ENCODE measurements around the gene AP4S1. TPM values are rescaled to one million over a fixed set of nuclear protein-coding genes. Genes with fewer than 3 reads are reported as not detected.
A peak's percentile ranks its signal among the peaks of the same experiment; 100 is the strongest.
"Not testable (repeated sequence)": the region's sequence is repeated elsewhere in the genome, so short reads cannot be mapped to it uniquely, and the experiment has no call there.

Gene AP4S1
- total RNA-seq, 2 donors from 2014 or later, result 11.7 to 14.0 TPM

- DNase-seq (no peak), ATAC-seq (no peak)
- H3K27ac Mint-ChIP-seq, result no peak overlapping the region
- H3K4me1 Mint-ChIP-seq, result peaks cover 21% of the 10 kb centered on the region
- H3K27me3 Mint-ChIP-seq, result no peaks in the 10 kb centered on the region
- no peak overlapping the region for H3K4me3 Mint-ChIP-seq
- H3K9me3 ChIP-seq (ENCODE audit: control insufficient read depth, low read length, poor library complexity, severe bottlenecking), result peaks cover 8% of the 10 kb centered on the region
- no peaks in the 10 kb centered on the region for H3K36me3 Mint-ChIP-seq (ENCODE audit: low read depth)
These were observed 28.4 kb upstream of the AP4S1 start for GRCh38 chr14:30996892-30997659.

GRCh38 chr14:30998100-30998706 lies 27.2 kb upstream of the AP4S1 start:
- peaks cover 23% of the 10 kb centered on the region for H3K4me1 Mint-ChIP-seq
- H3K36me3 Mint-ChIP-seq (ENCODE audit: low read depth), result peaks cover 3% of the 10 kb centered on the region
- H3K4me3 Mint-ChIP-seq, result no peak overlapping the region
- ATAC-seq, result no peak
- H3K27me3 Mint-ChIP-seq, result no peaks in the 10 kb centered on the region
- no peak for DNase-seq
- peaks cover 8% of the 10 kb centered on the region for H3K9me3 ChIP-seq (ENCODE audit: control insufficient read depth, low read length, poor library complexity, severe bottlenecking)
- H3K27ac Mint-ChIP-seq, result no peak overlapping the region

GRCh38 chr14:30999038-30999773 lies 26.2 kb upstream of the AP4S1 start:
- H3K9me3 ChIP-seq (ENCODE audit: control insufficient read depth, low read length, poor library complexity, severe bottlenecking), result peaks cover 8% of the 10 kb centered on the region
- Mint-ChIP-seq H3K27me3 (no peaks in the 10 kb centered on the region), H3K4me3 (no peak overlapping the region), H3K4me1 (peaks cover 23% of the 10 kb centered on the region), H3K36me3 (ENCODE audit: low read depth) (peaks cover 3% of the 10 kb centered on the region), H3K27ac (no peak overlapping the region)
- no peak for DNase-seq
- ATAC-seq, result no peak

- no peak overlapping the region for H3K4me3 Mint-ChIP-seq
- peaks cover 3% of the 10 kb centered on the region for H3K36me3 Mint-ChIP-seq (ENCODE audit: low read depth)
- peak overlapping the region; percentile 29 for H3K27ac Mint-ChIP-seq
- DNase-seq, result no peak
- H3K4me1 Mint-ChIP-seq, result peaks cover 15% of the 10 kb centered on the region
- ATAC-seq, result no peak
- H3K27me3 Mint-ChIP-seq, result no peaks in the 10 kb centered on the region
- H3K9me3 ChIP-seq (ENCODE audit: control insufficient read depth, low read length, poor library complexity, severe bottlenecking), result peaks cover 8% of the 10 kb centered on the region
These were observed 24.7 kb upstream of the AP4S1 start for GRCh38 chr14:31000629-31001338.

- Mint-ChIP-seq H3K27me3 (no peaks in the 10 kb centered on the region), H3K4me1 (peaks cover 11% of the 10 kb centered on the region), H3K4me3 (no peak overlapping the region), H3K36me3 (ENCODE audit: low read depth) (peaks cover 3% of the 10 kb centered on the region), H3K27ac (peak overlapping the region; percentile 29)
- ATAC-seq (no peak), DNase-seq (no peak)
- peaks cover 8% of the 10 kb centered on the region for H3K9me3 ChIP-seq (ENCODE audit: control insufficient read depth, low read length, poor library complexity, severe bottlenecking)
These were observed 24.1 kb upstream of the AP4S1 start for GRCh38 chr14:31001339-31001658.

GRCh38 chr14:31003284-31003683 lies 22.2 kb upstream of the AP4S1 start:
- peaks cover 3% of the 10 kb centered on the region for H3K36me3 Mint-ChIP-seq (ENCODE audit: low read depth)
- peaks cover 8% of the 10 kb centered on the region for H3K4me1 Mint-ChIP-seq

GRCh38 chr14:31004007-31004406 lies 21.4 kb upstream of the AP4S1 start:
- H3K4me1 Mint-ChIP-seq; H3K4me3 Mint-ChIP-seq; DNase-seq; H3K27ac Mint-ChIP-seq; H3K36me3 Mint-ChIP-seq (ENCODE audit: low read depth); ATAC-seq; H3K27me3 Mint-ChIP-seq; H3K9me3 ChIP-seq (ENCODE audit: control insufficient read depth, low read length, poor library complexity, severe bottlenecking): not testable (repeated sequence)

More at GRCh38 chr14:31003284-31003683, 22.2 kb upstream of the AP4S1 start:
- H3K27me3 Mint-ChIP-seq, result no peaks in the 10 kb centered on the region
- no peak for DNase-seq
- H3K27ac Mint-ChIP-seq, result no peak overlapping the region
- no peak overlapping the region for H3K4me3 Mint-ChIP-seq
- H3K9me3 ChIP-seq (ENCODE audit: control insufficient read depth, low read length, poor library complexity, severe bottlenecking), result peaks cover 4% of the 10 kb centered on the region
- ATAC-seq, result no peak

- Mint-ChIP-seq H3K27me3 (no peaks in the 10 kb centered on the region), H3K36me3 (ENCODE audit: low read depth) (peaks cover 3% of the 10 kb centered on the region), H3K27ac (peak overlapping the region; percentile 11), H3K4me1 (peaks cover 3% of the 10 kb centered on the region), H3K4me3 (no peak overlapping the region)
- no peaks in the 10 kb centered on the region for H3K9me3 ChIP-seq (ENCODE audit: control insufficient read depth, low read length, poor library complexity, severe bottlenecking)
- ATAC-seq (no peak), DNase-seq (no peak)
These were observed 18.7 kb upstream of the AP4S1 start for GRCh38 chr14:31006703-31007102.

GRCh38 chr14:31009836-31010574 lies 15.4 kb upstream of the AP4S1 start:
- no peaks in the 10 kb centered on the region for H3K27me3 Mint-ChIP-seq

GRCh38 chr14:31010935-31011334 lies 14.5 kb upstream of the AP4S1 start:
- peaks cover 11% of the 10 kb centered on the region for H3K4me1 Mint-ChIP-seq
- H3K4me3 Mint-ChIP-seq, result no peak overlapping the region
- H3K27ac Mint-ChIP-seq, result peak overlapping the region; percentile 37
- no peaks in the 10 kb centered on the region for H3K27me3 Mint-ChIP-seq
- H3K36me3 Mint-ChIP-seq (ENCODE audit: low read depth), result no peaks in the 10 kb centered on the region
- ATAC-seq (no peak), DNase-seq (no peak)
- no peaks in the 10 kb centered on the region for H3K9me3 ChIP-seq (ENCODE audit: control insufficient read depth, low read length, poor library complexity, severe bottlenecking)

More at GRCh38 chr14:31009836-31010574, 15.4 kb upstream of the AP4S1 start:
- no peak overlapping the region for H3K27ac Mint-ChIP-seq
- no peak overlapping the region for H3K4me3 Mint-ChIP-seq
- H3K36me3 Mint-ChIP-seq (ENCODE audit: low read depth), result no peaks in the 10 kb centered on the region
- H3K4me1 Mint-ChIP-seq, result peaks cover 9% of the 10 kb centered on the region
- no peaks in the 10 kb centered on the region for H3K9me3 ChIP-seq (ENCODE audit: control insufficient read depth, low read length, poor library complexity, severe bottlenecking)
- no peak for DNase-seq
- ATAC-seq, result no peak

GRCh38 chr14:31013841-31014240 lies 11.6 kb upstream of the AP4S1 start:
- no peak overlapping the region for H3K4me3 Mint-ChIP-seq
- peaks cover 15% of the 10 kb centered on the region for H3K4me1 Mint-ChIP-seq
- H3K9me3 ChIP-seq (ENCODE audit: control insufficient read depth, low read length, poor library complexity, severe bottlenecking), result no peaks in the 10 kb centered on the region
- DNase-seq, result no peak
- H3K36me3 Mint-ChIP-seq (ENCODE audit: low read depth), result no peaks in the 10 kb centered on the region
- H3K27me3 Mint-ChIP-seq, result no peaks in the 10 kb centered on the region
- no peak overlapping the region for H3K27ac Mint-ChIP-seq
- no peak for ATAC-seq

GRCh38 chr14:31018057-31018645 lies 7.3 kb upstream of the AP4S1 start:
- H3K9me3 ChIP-seq (ENCODE audit: control insufficient read depth, low read length, poor library complexity, severe bottlenecking), result no peaks in the 10 kb centered on the region
- Mint-ChIP-seq H3K27me3 (no peaks in the 10 kb centered on the region), H3K27ac (no peak overlapping the region), H3K36me3 (ENCODE audit: low read depth) (peaks cover 4% of the 10 kb centered on the region), H3K4me1 (peaks cover 15% of the 10 kb centered on the region), H3K4me3 (no peak overlapping the region)
- DNase-seq, result no peak
- ATAC-seq, result no peak

Data from T-helper 17 cell (primary cell).